Gastroesophageal sphincter (tissue), 4 donors: ENCODE results near the gene AHR. TPM values are rescaled to one million over a fixed set of nuclear protein-coding genes. Genes with fewer than 3 reads are reported as not detected.

Source experiments
- ATAC-seq: fragments of 150-250 bp; one replicate; pipeline ENCODE4 v1.9.1; 2016; ENCODE audit warnings: mild to moderate bottlenecking, moderate library complexity
- H3K27ac ChIP-seq, 4 donors: fragments of 200-600 bp; sonication (generic) in 3 of 4; 1 replicate in 3 of 4; 2 replicates in 1 of 4; pipeline ENCODE4 v1.5.1; 2016 to 2019
- H3K27me3 ChIP-seq: fragments of 200-600 bp; sonication (generic); one replicate; pipeline ENCODE4 v1.5.1; 2019
- H3K36me3 ChIP-seq, 2 donors: fragments of 200-600 bp; sonication (generic); one replicate each; pipeline ENCODE4 v1.5.1; 2019; ENCODE audit warnings: control low read depth in 1 of 2
- H3K4me1 ChIP-seq, 3 donors: fragments of 200-600 bp; sonication (generic); 1 replicate in 2 of 3; 2 replicates in 1 of 3; pipeline ENCODE4 v1.5.1; 2016 to 2019; ENCODE audit warnings: control low read depth in 2 of 3
- H3K4me3 ChIP-seq, 2 donors: fragments of 200-600 bp; sonication (generic); one replicate each; pipeline ENCODE4 v1.5.1; 2019; ENCODE audit warnings: mild to moderate bottlenecking in 1 of 2, moderate library complexity in 1 of 2
- H3K9me3 ChIP-seq, 3 donors: fragments of 200-600 bp; sonication (generic); one replicate each; pipeline ENCODE4 v1.5.1; 2017 to 2019; ENCODE audit warnings: control low read depth in 2 of 3
- CTCF ChIP-seq, 4 experiments: fragments of 200-600 bp in 2 of 4; fragments of 450-650 bp in 2 of 4; sonication (generic) in 1 of 4; IDR thresholded peaks; one replicate each; pipeline ENCODE4 v1.5.1; 2017 to 2019; ENCODE audit warnings: antibody characterized with exemption in 4 of 4, mild to moderate bottlenecking in 2 of 4, moderate library complexity in 2 of 4
- EP300 ChIP-seq: sonication (generic); formaldehyde crosslinking; IDR thresholded peaks from one replicate; pipeline ENCODE4 v1.6.1; 2017; ENCODE audit warnings: antibody characterized with exemption, mild to moderate bottlenecking
- POLR2A ChIP-seq, 2 donors: fragments of 450-650 bp; IDR thresholded peaks; one replicate each; pipeline ENCODE4 v1.6.1; 2017; ENCODE audit warnings: antibody characterized with exemption in 2 of 2, mild to moderate bottlenecking in 2 of 2, moderate library complexity in 1 of 2
- POLR2AphosphoS5 ChIP-seq: sonication (generic); formaldehyde crosslinking; IDR thresholded peaks from one replicate; pipeline ENCODE4 v1.6.1; 2017; ENCODE audit warnings: antibody characterized with exemption
- WGBS, 2 donors: methylation state at CpG; one replicate each; pipeline ENCODE4 v1.1.5; 2018; ENCODE audit warnings: low coverage in 1 of 2; 5-methylcytosine and 5-hydroxymethylcytosine counted together
- total RNA-seq, 4 donors: library from RNA; depleted of rRNA; stranded (reverse); fragments of >200 nt; gene quantifications; one replicate each; pipeline ENCODE4 v1.1.0, GENCODE V29; 2016

AHR gene
- total RNA-seq, 4 donors from 2014 or later = 52.1 to 105 (median 83.9) TPM

DNA sequence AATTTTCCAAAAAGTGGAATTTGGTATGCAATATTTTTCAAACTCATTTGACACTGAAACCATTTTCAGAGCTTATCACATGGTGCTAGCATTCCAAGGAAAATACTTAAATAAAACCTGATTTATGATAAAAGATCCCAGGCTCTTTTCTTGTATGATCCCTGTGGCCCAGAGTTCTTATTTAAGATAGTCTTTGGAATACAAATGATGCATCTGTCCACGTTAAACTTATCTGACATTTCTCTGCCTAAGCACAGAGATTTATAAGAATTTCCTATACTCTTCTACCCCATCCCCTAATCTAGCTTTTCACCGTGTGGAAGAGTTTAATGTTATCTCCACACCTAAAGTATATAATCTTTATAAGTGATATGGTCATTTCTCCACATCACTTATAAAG, 66.2 kb downstream of the AHR start:
- no peak for TF ChIP-seq POLR2AphosphoS5
- Histone ChIP-seq H3K27ac (no peak overlapping the region), H3K36me3 (no peaks in the 10 kb centered on the region), H3K9me3 (no peaks in the 10 kb centered on the region), H3K4me3 (no peak overlapping the region), H3K4me1 (peaks cover 1 to 7% (median 6%) of the 10 kb centered on the region in 3 donors), H3K27me3 (no peaks in the 10 kb centered on the region)
- ATAC-seq = no peak
- WGBS, 2 donors = 81 to 100% methylated on average over 2 of the region's 2 CpGs

- WGBS, 2 donors = 100% methylated on average over 1 of the region's 1 CpG; no CpG with 5 or more reads in 1 of the 2 donors
- Histone ChIP-seq H3K27ac (no peak overlapping the region), H3K36me3 (no peaks in the 10 kb centered on the region), H3K27me3 (no peaks in the 10 kb centered on the region), H3K4me1 (peaks cover 8 to 18% (median 12%) of the 10 kb centered on the region in 3 donors), H3K9me3 (no peaks in the 10 kb centered on the region), H3K4me3 (no peak overlapping the region)
- ATAC-seq = no peak
- TF ChIP-seq EP300 = no peak
- TF ChIP-seq POLR2A (IDR thresholded peaks at IDR 0.05) = no peak
- TF ChIP-seq CTCF (IDR thresholded peaks at IDR 0.05) = no peak
- TF ChIP-seq POLR2AphosphoS5 = no peak
These were observed 67.3 kb downstream of the AHR start for GRCh38 chr7:17365775-17366174.

- no peaks in the 10 kb centered on the region for H3K27me3 ChIP-seq
- no peaks in the 10 kb centered on the region for H3K9me3 ChIP-seq
- peak overlapping the region in 2 of 4 donors; percentile 16 to 35 for H3K27ac ChIP-seq
- H3K36me3 ChIP-seq = no peaks in the 10 kb centered on the region
- no peak overlapping the region for H3K4me3 ChIP-seq
- ATAC-seq = no peak
- peaks cover 17 to 33% (median 21%) of the 10 kb centered on the region in 3 donors for H3K4me1 ChIP-seq
- WGBS, 2 donors = 47 to 48% methylated on average over 2 of the region's 2 CpGs
- TF ChIP-seq POLR2AphosphoS5 (no peak), POLR2A (IDR thresholded peaks at IDR 0.05) (no peak), EP300 (no peak), CTCF (IDR thresholded peaks at IDR 0.05) (no peak)
These were observed 69.0 kb downstream of the AHR start for GRCh38 chr7:17367502-17367901.

- no peak for ATAC-seq
- no peaks in the 10 kb centered on the region for H3K36me3 ChIP-seq
- H3K27me3 ChIP-seq = no peaks in the 10 kb centered on the region
- WGBS, 2 donors = 57 to 64% methylated on average over 1 of the region's 3 CpGs
- H3K4me3 ChIP-seq = no peak overlapping the region
- peak overlapping the region; percentile 62 to 78 (median 68) for H3K27ac ChIP-seq
- H3K9me3 ChIP-seq = no peaks in the 10 kb centered on the region
- no peak for TF ChIP-seq EP300
- TF ChIP-seq CTCF (IDR thresholded peaks at IDR 0.05) = no peak
- TF ChIP-seq POLR2AphosphoS5 = no peak
- no peak for TF ChIP-seq POLR2A (IDR thresholded peaks at IDR 0.05)
- peaks cover 17 to 34% (median 21%) of the 10 kb centered on the region in 3 donors for H3K4me1 ChIP-seq
These were observed 70.5 kb downstream of the AHR start for GRCh38 chr7:17368856-17369524.

DNA sequence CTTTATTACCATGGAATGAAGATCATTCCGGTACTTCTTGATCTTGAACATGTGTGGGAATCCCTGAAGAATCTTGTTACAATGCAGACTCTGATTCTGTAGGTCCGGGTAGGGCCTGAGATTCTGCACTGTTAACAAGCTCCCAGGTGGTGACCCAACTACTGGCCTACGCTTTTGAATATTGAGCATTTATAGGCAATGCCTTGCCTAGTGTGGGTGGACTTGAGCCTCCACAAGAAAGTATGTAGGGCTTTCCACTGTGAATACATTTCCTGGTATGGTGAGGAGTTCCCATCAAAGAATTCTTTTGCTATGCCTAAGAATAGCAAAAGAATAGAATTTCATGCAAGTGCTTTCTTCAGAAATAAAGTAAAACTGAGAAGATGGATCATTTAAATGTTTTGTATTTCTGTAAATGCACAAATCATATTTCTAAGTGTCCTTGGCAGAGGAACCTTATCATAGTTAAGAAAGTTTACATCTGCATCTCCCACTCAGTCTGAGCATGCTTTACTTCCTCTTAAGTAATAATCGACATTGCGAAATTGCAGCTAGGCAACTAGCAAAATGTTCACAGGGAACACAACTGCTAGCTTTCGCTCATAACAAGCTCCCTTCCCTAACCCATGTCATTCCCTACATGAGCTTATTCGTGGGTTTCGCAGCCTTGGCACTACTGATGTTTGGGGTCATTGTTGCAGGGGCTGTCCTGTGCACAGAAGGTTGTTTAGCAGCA, 71.4 kb downstream of the AHR start:
- H3K36me3 ChIP-seq = no peaks in the 10 kb centered on the region
- no peaks in the 10 kb centered on the region for H3K9me3 ChIP-seq
- H3K27ac ChIP-seq = peak overlapping the region; percentile 68 to 78 (median 72)
- WGBS, 2 donors = 52 to 57% methylated on average over 6 to 7 of the region's 8 CpGs
- no peaks in the 10 kb centered on the region for H3K27me3 ChIP-seq
- TF ChIP-seq POLR2A (IDR thresholded peaks at IDR 0.05) (no peak), POLR2AphosphoS5 (peak; percentile 77), CTCF (IDR thresholded peaks at IDR 0.05) (no peak)
- H3K4me1 ChIP-seq = peaks cover 17 to 41% (median 21%) of the 10 kb centered on the region in 3 donors
- ATAC-seq = peak; percentile 83
- no peak overlapping the region for H3K4me3 ChIP-seq
